Subcutaneous adipose tissue (tissue), 4 donors: ENCODE results near the gene XRCC4. TPM values are rescaled to one million over a fixed set of nuclear protein-coding genes. Genes with fewer than 3 reads are reported as not detected.

Source experiments
- CTCF ChIP-seq: fragments of 450-650 bp; IDR thresholded peaks from one replicate; pipeline ENCODE4 v1.5.1; 2016; ENCODE audit warnings: low read depth, mild to moderate bottlenecking, control low read depth, antibody characterized with exemption, moderate library complexity
- total RNA-seq, 4 donors: library from RNA; depleted of rRNA; stranded (reverse); fragments of >200 nt; gene quantifications; one replicate each; pipeline ENCODE4 v1.1.0, GENCODE V29; 2016

XRCC4 gene
- total RNA-seq, 4 donors from 2014 or later: 6.6 to 18.1 (median 13.5) TPM

- TF ChIP-seq CTCF: no peak
These were observed 245.1 kb downstream of the XRCC4 start for GRCh38 chr5:83322273-83322924.

- no peak for TF ChIP-seq CTCF
These were observed 246.3 kb downstream of the XRCC4 start for GRCh38 chr5:83323557-83324180.

GRCh38 chr5:83331842-83332241, 254.5 kb downstream of the XRCC4 start:
- no peak for TF ChIP-seq CTCF

- TF ChIP-seq CTCF: no peak
These were observed 260.2 kb downstream of the XRCC4 start for GRCh38 chr5:83337453-83338035.

- no peak for TF ChIP-seq CTCF
These were observed 263.2 kb downstream of the XRCC4 start for GRCh38 chr5:83340511-83340918.

GRCh38 chr5:83341815-83342334, 264.5 kb downstream of the XRCC4 start:
- TF ChIP-seq CTCF: no peak

GRCh38 chr5:83342465-83342864, 265.1 kb downstream of the XRCC4 start:
- no peak for TF ChIP-seq CTCF
